SJSA1 (cell line): ENCODE results near the gene TMEM11. TPM values are rescaled to one million over a fixed set of nuclear protein-coding genes. Genes with fewer than 3 reads are reported as not detected.

Experiments
- DNase-seq, 2 experiments: peaks; one replicate each; pipeline ENCODE4 v3.0.0-alpha.2; 2015 to 2020; ENCODE audit warnings: low spot score in 2 of 2, low read depth in 1 of 2
- H3K27ac ChIP-seq: fragments of 250-450 bp; sonication (Bioruptor Pico); 2 replicates; pipeline ENCODE4 v1.5.1; 2020; ENCODE audit warnings: mild to moderate bottlenecking, moderate library complexity
- H3K27me3 ChIP-seq: fragments of 250-450 bp; sonication (Bioruptor Pico); replicated peaks from 2 replicates; pipeline ENCODE4 v1.5.1; 2020; ENCODE audit warnings: mild to moderate bottlenecking, moderate library complexity
- H3K36me3 ChIP-seq: fragments of 250-450 bp; sonication (Bioruptor Pico); 2 replicates; pipeline ENCODE4 v1.5.1; 2020; ENCODE audit warnings: mild to moderate bottlenecking
- H3K4me1 ChIP-seq: fragments of 250-450 bp; sonication (Bioruptor Pico); replicated peaks from 2 replicates; pipeline ENCODE4 v1.6.1; 2021; ENCODE audit warnings: mild to moderate bottlenecking
- H3K4me3 ChIP-seq: fragments of 250-450 bp; sonication (Bioruptor Pico); 2 replicates; pipeline ENCODE4 v1.5.1; 2020; ENCODE audit warnings: mild to moderate bottlenecking
- H3K9me3 ChIP-seq: fragments of 250-450 bp; sonication (Bioruptor Pico); replicated peaks from 2 replicates; pipeline ENCODE4 v1.5.1; 2020; ENCODE audit warnings: mild to moderate bottlenecking
- total RNA-seq: library from RNA; depleted of rRNA; stranded (reverse); fragments of >200 nt; shearing (Covaris generic); gene quantifications from 2 replicates; pipeline ENCODE4 v1.2.3, GENCODE V29; 2014

The TMEM11 gene
- total RNA-seq, 1 experiment from 2014 or later: 20.5 TPM

DNA sequence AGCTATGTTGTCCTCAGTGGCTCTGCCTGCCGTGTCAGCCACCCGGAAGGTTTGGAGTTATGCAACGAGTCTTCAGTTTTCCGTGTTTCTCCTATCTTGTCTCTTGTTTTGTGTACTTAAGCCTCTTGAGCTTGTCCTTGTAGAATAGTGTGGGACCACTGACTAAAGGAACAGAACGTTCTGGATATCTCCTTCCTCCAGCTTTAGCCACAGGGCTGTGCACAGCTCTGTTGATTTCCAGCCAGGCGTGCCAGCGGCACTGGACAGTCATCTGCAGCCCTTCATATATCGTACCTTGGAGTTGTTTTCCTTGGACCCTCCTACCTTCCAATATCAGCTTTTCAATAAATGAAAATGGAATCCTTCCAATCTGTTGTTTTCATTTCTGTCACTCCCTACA, 39.8 kb downstream of the TMEM11 start:
- Histone ChIP-seq H3K4me1 (no peaks in the 10 kb centered on the region), H3K27me3 (no peaks in the 10 kb centered on the region), H3K9me3 (no peaks in the 10 kb centered on the region), H3K4me3 (no peak overlapping the region), H3K36me3 (peaks cover 3% of the 10 kb centered on the region; the same call in 1 of the 2 replicates), H3K27ac (no peak overlapping the region)
- DNase-seq: no peak

- no peaks in the 10 kb centered on the region for H3K27me3 ChIP-seq
- no peak overlapping the region for H3K27ac ChIP-seq
- DNase-seq: no peak
- no peaks in the 10 kb centered on the region for H3K4me1 ChIP-seq
- H3K4me3 ChIP-seq: no peak overlapping the region
- H3K9me3 ChIP-seq: no peaks in the 10 kb centered on the region
- H3K36me3 ChIP-seq: peaks cover 3% of the 10 kb centered on the region; the same call in 1 of the 2 replicates
Observed at GRCh38 chr17:21173543-21173942, 40.4 kb downstream of the TMEM11 start.

DNA sequence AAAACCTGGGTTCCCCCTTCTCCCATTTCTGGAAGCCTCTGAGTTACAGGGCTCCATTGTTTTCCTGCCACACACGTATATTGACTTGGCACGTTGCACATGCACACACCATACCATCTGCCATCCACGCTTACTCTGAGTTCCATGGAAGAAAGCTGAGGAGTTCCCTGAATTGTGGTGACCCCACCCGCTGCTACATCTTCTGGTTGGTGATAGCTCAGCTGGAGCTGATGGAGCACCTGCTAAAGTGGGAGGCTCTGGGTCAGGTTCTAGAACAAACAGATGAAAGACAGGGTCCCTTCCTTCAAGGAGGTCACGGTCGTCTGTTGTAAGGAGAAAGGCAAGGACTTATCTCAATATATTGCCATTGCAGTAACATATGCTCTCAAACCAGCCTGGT, 41.1 kb downstream of the TMEM11 start:
- H3K9me3 ChIP-seq: no peaks in the 10 kb centered on the region
- peaks cover 3% of the 10 kb centered on the region; the same call in 1 of the 2 replicates for H3K36me3 ChIP-seq
- no peaks in the 10 kb centered on the region for H3K27me3 ChIP-seq
- H3K27ac ChIP-seq: no peak overlapping the region
- no peak for DNase-seq
- no peaks in the 10 kb centered on the region for H3K4me1 ChIP-seq
- H3K4me3 ChIP-seq: no peak overlapping the region

DNA sequence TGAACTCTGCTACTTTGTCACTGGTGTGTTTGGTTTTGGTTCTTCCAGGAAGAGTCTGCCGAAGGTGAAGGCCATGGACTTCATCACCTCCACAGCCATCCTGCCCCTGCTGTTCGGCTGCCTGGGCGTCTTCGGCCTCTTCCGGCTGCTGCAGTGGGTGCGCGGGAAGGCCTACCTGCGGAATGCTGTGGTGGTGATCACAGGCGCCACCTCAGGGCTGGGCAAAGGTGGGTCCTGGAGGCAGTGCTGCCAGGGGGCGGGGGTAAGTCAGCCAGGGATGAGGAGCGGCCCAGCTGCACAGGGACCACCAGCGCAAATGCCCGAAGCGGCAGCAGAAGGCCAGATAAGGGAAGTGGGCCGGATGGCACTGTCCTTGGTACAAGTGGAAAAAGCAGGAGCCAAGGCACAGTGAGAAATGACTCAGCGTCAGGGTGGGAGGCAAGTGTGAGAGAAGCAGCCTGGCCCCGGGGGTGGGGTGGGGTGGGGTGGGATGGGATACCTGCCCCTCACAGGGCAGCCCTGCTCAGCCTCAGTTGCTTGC, 41.9 kb downstream of the TMEM11 start:
- H3K4me1 ChIP-seq: no peaks in the 10 kb centered on the region

GRCh38 chr17:21171309-21171922, 42.5 kb downstream of the TMEM11 start:
- no peaks in the 10 kb centered on the region for H3K9me3 ChIP-seq
- H3K4me3 ChIP-seq: no peak overlapping the region
- no peaks in the 10 kb centered on the region for H3K4me1 ChIP-seq
- DNase-seq: no peak
- H3K27me3 ChIP-seq: no peaks in the 10 kb centered on the region
- H3K27ac ChIP-seq: no peak overlapping the region
- peaks cover 3% of the 10 kb centered on the region; the same call in 1 of the 2 replicates for H3K36me3 ChIP-seq

More for the DNA sequence above, 41.9 kb downstream of the TMEM11 start:
- Histone ChIP-seq H3K27me3 (no peaks in the 10 kb centered on the region), H3K36me3 (peaks cover 3% of the 10 kb centered on the region; the same call in 1 of the 2 replicates), H3K27ac (no peak overlapping the region), H3K9me3 (no peaks in the 10 kb centered on the region), H3K4me3 (no peak overlapping the region)
- no peak for DNase-seq

- Histone ChIP-seq H3K4me3 (no peak overlapping the region), H3K27ac (no peak overlapping the region)
- DNase-seq: no peak
Observed at GRCh38 chr17:21170809-21171208, 43.2 kb downstream of the TMEM11 start.

DNA sequence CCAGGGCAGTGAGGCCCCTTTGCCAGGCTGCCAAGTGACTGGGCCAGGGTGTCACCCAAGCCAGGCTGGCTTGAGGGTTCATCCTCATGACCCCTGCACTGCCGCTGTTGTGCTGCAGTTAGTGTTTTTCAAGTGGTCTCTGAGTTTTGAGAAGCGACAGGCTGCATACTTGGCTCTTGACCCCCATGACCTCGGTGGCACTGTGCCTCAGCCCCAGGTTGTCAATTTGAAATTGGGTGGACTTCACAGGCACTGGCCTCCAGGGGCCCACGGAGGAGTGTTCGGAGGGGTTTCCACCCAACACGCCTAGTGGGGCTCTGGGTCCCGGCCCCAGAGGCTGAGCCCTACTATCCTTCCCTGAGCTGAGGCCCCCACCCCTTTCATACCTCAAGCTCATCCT, 44.5 kb downstream of the TMEM11 start:
- Histone ChIP-seq H3K27me3 (no peaks in the 10 kb centered on the region), H3K36me3 (peaks cover 3% of the 10 kb centered on the region; the same call in 1 of the 2 replicates), H3K27ac (no peak overlapping the region), H3K4me1 (no peaks in the 10 kb centered on the region), H3K4me3 (no peak overlapping the region), H3K9me3 (no peaks in the 10 kb centered on the region)
- DNase-seq: peak in 1 of 2 experiments; percentile 30

More at GRCh38 chr17:21170809-21171208, 43.2 kb downstream of the TMEM11 start:
- Histone ChIP-seq H3K9me3 (no peaks in the 10 kb centered on the region), H3K36me3 (peaks cover 3% of the 10 kb centered on the region; the same call in 1 of the 2 replicates), H3K27me3 (no peaks in the 10 kb centered on the region), H3K4me1 (no peaks in the 10 kb centered on the region)

- H3K4me3 ChIP-seq: no peak overlapping the region
- peak in 1 of 2 experiments; percentile 21 for DNase-seq
- H3K4me1 ChIP-seq: no peaks in the 10 kb centered on the region
- H3K9me3 ChIP-seq: no peaks in the 10 kb centered on the region
- no peak overlapping the region for H3K27ac ChIP-seq
- H3K36me3 ChIP-seq: 0 out of 2 replicates have a peak, but pooled peaks cover 3% of the 10 kb centered on the region
- no peaks in the 10 kb centered on the region for H3K27me3 ChIP-seq
Observed at GRCh38 chr17:21168555-21168865, 45.5 kb downstream of the TMEM11 start.

GRCh38 chr17:21167303-21167702, 46.7 kb downstream of the TMEM11 start:
- Histone ChIP-seq H3K27me3 (no peaks in the 10 kb centered on the region), H3K9me3 (no peaks in the 10 kb centered on the region), H3K4me1 (no peaks in the 10 kb centered on the region), H3K27ac (no peak overlapping the region), H3K36me3 (no peaks in the 10 kb centered on the region), H3K4me3 (no peak overlapping the region)
- DNase-seq: no peak

- no peaks in the 10 kb centered on the region for H3K36me3 ChIP-seq
- no peak for DNase-seq
- H3K4me3 ChIP-seq: no peak overlapping the region
- no peaks in the 10 kb centered on the region for H3K27me3 ChIP-seq
- no peak overlapping the region for H3K27ac ChIP-seq
- no peaks in the 10 kb centered on the region for H3K9me3 ChIP-seq
- no peaks in the 10 kb centered on the region for H3K4me1 ChIP-seq
Observed at GRCh38 chr17:21166595-21167210, 47.3 kb downstream of the TMEM11 start.

GRCh38 chr17:21165922-21166594, 47.9 kb downstream of the TMEM11 start:
- Histone ChIP-seq H3K4me3 (no peak overlapping the region), H3K27ac (no peak overlapping the region), H3K4me1 (no peaks in the 10 kb centered on the region), H3K27me3 (no peaks in the 10 kb centered on the region), H3K36me3 (no peaks in the 10 kb centered on the region), H3K9me3 (no peaks in the 10 kb centered on the region)
- peak in 1 of 2 experiments; percentile 30 for DNase-seq

- no peak for DNase-seq
- Histone ChIP-seq H3K9me3 (no peaks in the 10 kb centered on the region), H3K36me3 (no peaks in the 10 kb centered on the region), H3K27ac (no peak overlapping the region), H3K27me3 (no peaks in the 10 kb centered on the region), H3K4me1 (no peaks in the 10 kb centered on the region), H3K4me3 (no peak overlapping the region)
Observed at GRCh38 chr17:21164620-21165019, 49.3 kb downstream of the TMEM11 start.

DNA sequence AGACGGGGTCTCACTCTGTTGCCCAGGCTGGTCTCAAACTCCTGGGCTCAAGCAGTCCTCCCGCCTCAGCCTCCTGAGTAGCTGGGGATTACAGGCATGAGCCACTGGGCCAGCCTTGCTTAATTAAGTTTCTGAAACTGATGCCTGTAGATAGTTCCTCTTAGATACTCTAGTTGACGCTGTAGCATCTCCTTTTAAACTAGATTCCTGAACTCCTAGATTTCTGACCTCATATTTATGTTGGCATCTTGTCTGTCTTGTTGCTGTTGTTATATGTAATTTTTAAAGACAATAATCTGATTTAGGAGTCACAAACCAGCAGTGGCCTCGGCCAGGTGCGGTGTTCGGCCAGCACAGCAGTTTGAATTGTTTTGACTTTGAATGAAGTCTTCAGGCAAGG, 49.7 kb downstream of the TMEM11 start:
- no peak for DNase-seq
- no peaks in the 10 kb centered on the region for H3K27me3 ChIP-seq
- H3K4me3 ChIP-seq: no peak overlapping the region
- H3K36me3 ChIP-seq: no peaks in the 10 kb centered on the region
- no peaks in the 10 kb centered on the region for H3K9me3 ChIP-seq
- no peaks in the 10 kb centered on the region for H3K4me1 ChIP-seq
- H3K27ac ChIP-seq: no peak overlapping the region

GRCh38 chr17:21163101-21163500, 50.9 kb downstream of the TMEM11 start:
- Histone ChIP-seq H3K36me3 (no peaks in the 10 kb centered on the region), H3K4me3 (no peak overlapping the region), H3K4me1 (no peaks in the 10 kb centered on the region), H3K27me3 (no peaks in the 10 kb centered on the region), H3K9me3 (no peaks in the 10 kb centered on the region), H3K27ac (no peak overlapping the region)
- no peak for DNase-seq
